ENCODE results near the gene RPS6KB2. TPM values are rescaled to one million over a fixed set of nuclear protein-coding genes. Genes with fewer than 3 reads are reported as not detected.
A peak's percentile ranks its signal among the peaks of the same experiment; 100 is the strongest.

The RPS6KB2 gene
- total and polyA plus RNA-seq, 9 of the 15 experiments (the other 6 are each of a cell fraction or from before 2014, with no cell fraction given): 0.42 to 122 (median 82.6) TPM

- ChIA-PET POLR2A (interaction anchor here (0.5 to 3.1 kb wide), 5 partner anchors 8 to 259 kb away, joined by 3 to 15 read pairs (median 5); partner anchors contain the start of genes POLD4 and RAD9A), CTCF (ENCODE audit: low intra/inter-chr PET ratio) (interaction anchor here (1.3 to 1.8 kb wide), 2 partner anchors 24 to 28 kb away, joined by 5 to 6 read pairs; no protein-coding TSS in a partner anchor)
- peak overlapping the region; percentile 36 to 89 for H3K9ac ChIP-seq (ENCODE audit: insufficient read depth in 1 of 2, low read depth in 2 of 2, low read length in 2 of 2)
- FAIRE-seq: peak; percentile 75
- BruUV-seq (replicated peaks): no TSS peak
- H3K4me2 ChIP-seq (ENCODE audit: insufficient read depth, low read length): peak overlapping the region; percentile 70
- H3K36me3 ChIP-seq (ENCODE audit: control insufficient read depth, insufficient read depth, low read length): no peaks in the 10 kb centered on the region
- peak overlapping the region; percentile 86 for H2AFZ ChIP-seq (ENCODE audit: low read depth, low read length)
- no peaks in the 10 kb centered on the region for H3K9me1 ChIP-seq (ENCODE audit: control insufficient read depth, insufficient read depth, low read length)
- H3K4me3 ChIP-seq: no peak overlapping the region
- intact Hi-C loops (cut with micrococcal nuclease) (loop anchor here (5.0 kb wide), 1 partner anchor 297 kb away; no protein-coding TSS in a partner anchor), in situ Hi-C loops (cut with MboI) (loop anchor here (5.0 kb wide), 1 partner anchor 117 kb away; no protein-coding TSS in a partner anchor)
- DNase-seq (ENCODE audit: extremely low read depth in 1 of 4, low spot score in 3 of 4): peak; percentile 75 to 88 (median 85)
- peaks cover 59 to 65% of the 10 kb centered on the region in 2 experiments for H3K4me1 ChIP-seq (replicated peaks in 1 of 2; ENCODE audit: control insufficient read depth in 2 of 2, insufficient read depth in 2 of 2, low read length in 2 of 2)
- WGBS (ENCODE audit: insufficient coverage, low coverage, missing lambda C conversion rate): 28% methylated on average over 16 of the region's 23 CpGs
- H3K27me3 ChIP-seq (ENCODE audit: control insufficient read depth in 2 of 2, insufficient read depth in 2 of 2, low read length in 2 of 2): no peaks in the 10 kb centered on the region
- H3K9me3 ChIP-seq (replicated peaks; ENCODE audit: control insufficient read depth, insufficient read depth, low read depth, low read length): no peaks in the 10 kb centered on the region
- no peaks in the 10 kb centered on the region for H4K20me1 ChIP-seq (replicated peaks; ENCODE audit: control insufficient read depth, insufficient read depth, low read length)
- H3K79me2 ChIP-seq (ENCODE audit: control insufficient read depth, insufficient read depth, low read length): peaks cover 3% of the 10 kb centered on the region; the same call in 1 of the 3 replicates
- peak; percentile 60 for ATAC-seq
- peak overlapping the region; percentile 47 for H3K27ac ChIP-seq (ENCODE audit: extremely low read depth, low read depth, low read length)
- no peak for TF ChIP-seq ESRRB (CRISPR knock-in tag; IDR thresholded peaks at IDR 0.05; ENCODE audit: borderline replicate concordance)
- peak; percentile 67 for TF ChIP-seq PKNOX1 (IDR thresholded peaks at IDR 0.05)
- TF ChIP-seq HIVEP1 (CRISPR knock-in tag; IDR thresholded peaks at IDR 0.05): 0 out of 2 replicates have a peak, but pooled peaks have one; percentile 25
- TF ChIP-seq ARID3B (CRISPR knock-in tag; IDR thresholded peaks at IDR 0.05; ENCODE audit: borderline replicate concordance): no peak
- TF ChIP-seq NFE2 (IDR thresholded peaks at IDR 0.05; ENCODE audit: low read depth): peak; percentile 96
- peak; percentile 52; the same call in 1 of the 2 replicates for TF ChIP-seq VEZF1 (CRISPR knock-in tag; IDR thresholded peaks at IDR 0.05)
- peak; percentile 53; the same call in 1 of the 2 replicates for TF ChIP-seq ZNF212 (CRISPR knock-in tag; IDR thresholded peaks at IDR 0.05)
- TF ChIP-seq ELF4 (CRISPR knock-in tag; IDR thresholded peaks at IDR 0.05): peak; percentile 76; the same call in 1 of the 2 replicates
- TF ChIP-seq MTF1 (CRISPR knock-in tag; IDR thresholded peaks at IDR 0.05; ENCODE audit: borderline replicate concordance): no peak; the same call in 1 of the 2 replicates
- peak; percentile 58 for TF ChIP-seq ATF7 (IDR thresholded peaks at IDR 0.05)
- TF ChIP-seq NR4A1 (CRISPR knock-in tag; IDR thresholded peaks at IDR 0.05): peak; percentile 88; the same call in 1 of the 2 replicates
- TF ChIP-seq NR4A1 (tag; IDR thresholded peaks at IDR 0.05): peak; percentile 83
- TF ChIP-seq RAD51 (IDR thresholded peaks at IDR 0.05; ENCODE audit: borderline replicate concordance, low read depth): no peak
- no peak for TF ChIP-seq RBM17 (IDR thresholded peaks at IDR 0.05; ENCODE audit: borderline replicate concordance, low read depth, low read length)
- peak; percentile 68 for TF ChIP-seq RBFOX2 (IDR thresholded peaks at IDR 0.05; ENCODE audit: low read depth, low read length)
- TF ChIP-seq ZC3H4 (CRISPR knock-in tag; IDR thresholded peaks at IDR 0.05; ENCODE audit: borderline replicate concordance): no peak
- TF ChIP-seq SMARCE1 (IDR thresholded peaks at IDR 0.05): peak; percentile 89
These were observed 48.9 kb upstream of the RPS6KB2 start for GRCh38 chr11:67379061-67380058.

Measured in K562 (cell line).